H9 (cell line): ENCODE measurements around the gene CCDC180. TPM values are rescaled to one million over a fixed set of nuclear protein-coding genes. Genes with fewer than 3 reads are reported as not detected.

Experiments
- DNase-seq: peaks from one replicate; pipeline ENCODE4 v3.0.0-alpha.2; 2017
- H2AFZ ChIP-seq: one replicate; pipeline ENCODE4 v1.6.1; 2013; ENCODE audit warnings: mild to moderate bottlenecking, low read length, control low read depth, moderate library complexity
- H2AK5ac ChIP-seq: 2 replicates; pipeline ENCODE4 v1.6.1; 2013; ENCODE audit warnings: low read length, control low read depth, mixed read lengths; ENCODE audit not compliant: insufficient read length
- H2BK120ac ChIP-seq: one replicate; pipeline ENCODE4 v1.6.1; 2013; ENCODE audit warnings: low read depth, mild to moderate bottlenecking, low read length, control low read depth, inconsistent platforms; ENCODE audit not compliant: poor library complexity, severe bottlenecking
- H2BK12ac ChIP-seq: 2 replicates; pipeline ENCODE4 v1.6.1; 2013; ENCODE audit warnings: low read length, control low read depth, mixed read lengths, low read depth; ENCODE audit not compliant: insufficient read length
- H2BK15ac ChIP-seq: 2 replicates; pipeline ENCODE4 v1.6.1; 2013; ENCODE audit warnings: low read depth, low read length, control low read depth
- H2BK20ac ChIP-seq: one replicate; pipeline ENCODE4 v1.6.1; 2013; ENCODE audit warnings: low read depth, mild to moderate bottlenecking, low read length, control low read depth, inconsistent platforms; ENCODE audit not compliant: poor library complexity, severe bottlenecking
- H2BK5ac ChIP-seq: 2 replicates; pipeline ENCODE4 v1.6.1; 2013; ENCODE audit warnings: low read length, control low read depth, mixed read lengths; ENCODE audit not compliant: insufficient read length
- H3K14ac ChIP-seq: 2 replicates; pipeline ENCODE4 v1.6.1; 2013; ENCODE audit warnings: low read length, control low read depth; ENCODE audit not compliant: insufficient read depth
- H3K18ac ChIP-seq: 2 replicates; pipeline ENCODE4 v1.6.1; 2013; ENCODE audit warnings: low read depth, mild to moderate bottlenecking, mixed read lengths, low read length, control low read depth; ENCODE audit not compliant: insufficient read length
- H3K23ac ChIP-seq: 2 replicates; pipeline ENCODE4 v1.6.1; 2013; ENCODE audit warnings: low read length, control low read depth, mixed read lengths, low read depth; ENCODE audit not compliant: insufficient read length
- H3K23me2 ChIP-seq: 2 replicates; pipeline ENCODE4 v1.6.1; 2013; ENCODE audit warnings: low read depth, mild to moderate bottlenecking, mixed read lengths, low read length, control low read depth; ENCODE audit not compliant: insufficient read length, poor library complexity, severe bottlenecking
- H3K27ac ChIP-seq: 2 replicates; pipeline ENCODE4 v1.5.1; 2013; ENCODE audit warnings: low read length, control low read depth, mixed read lengths, low read depth; ENCODE audit not compliant: insufficient read length
- H3K27me3 ChIP-seq: 2 replicates; pipeline ENCODE4 v1.6.1; 2013; ENCODE audit warnings: low read length, control low read depth, inconsistent platforms; ENCODE audit not compliant: insufficient read depth
- H3K4ac ChIP-seq: 2 replicates; pipeline ENCODE4 v1.6.1; 2013; ENCODE audit warnings: low read depth, mild to moderate bottlenecking, control low read depth, inconsistent platforms, low read length, moderate library complexity
- H3K4me1 ChIP-seq: 2 replicates; pipeline ENCODE4 v1.6.1; 2013; ENCODE audit warnings: low read length, control low read depth, inconsistent platforms; ENCODE audit not compliant: insufficient read depth
- H3K4me2 ChIP-seq: 2 replicates; pipeline ENCODE4 v1.6.1; 2013; ENCODE audit warnings: low read length, control low read depth, mixed read lengths; ENCODE audit not compliant: insufficient read length, insufficient read depth
- H3K56ac ChIP-seq: 2 replicates; pipeline ENCODE4 v1.6.1; 2013; ENCODE audit warnings: low read depth, mild to moderate bottlenecking, mixed read lengths, low read length, control low read depth; ENCODE audit not compliant: insufficient read length
- H3K79me1 ChIP-seq: 2 replicates; pipeline ENCODE4 v1.6.1; 2013; ENCODE audit warnings: low read depth, mild to moderate bottlenecking, moderate library complexity, low read length, control low read depth, inconsistent platforms; ENCODE audit not compliant: insufficient read depth, poor library complexity, severe bottlenecking
- H3K79me2 ChIP-seq: 2 replicates; pipeline ENCODE4 v1.6.1; 2013; ENCODE audit warnings: low read length, control low read depth, inconsistent platforms; ENCODE audit not compliant: insufficient read depth
- H3K9ac ChIP-seq: 2 replicates; pipeline ENCODE4 v1.6.1; 2013; ENCODE audit warnings: low read length, control low read depth, mixed read lengths; ENCODE audit not compliant: insufficient read length; ENCODE audit errors: extremely low read depth
- H3K9me3 ChIP-seq: one replicate; pipeline ENCODE4 v1.6.1; 2013; ENCODE audit warnings: low read depth, low read length, inconsistent platforms; ENCODE audit not compliant: control insufficient read depth
- H3T11ph ChIP-seq: one replicate; pipeline ENCODE4 v1.6.1; 2013; ENCODE audit warnings: mild to moderate bottlenecking, low read length, control low read depth, inconsistent platforms
- H4K20me1 ChIP-seq: one replicate; pipeline ENCODE4 v1.6.1; 2013; ENCODE audit not compliant: control insufficient read depth, insufficient read length, insufficient read depth
- H4K5ac ChIP-seq: 2 replicates; pipeline ENCODE4 v1.6.1; 2013; ENCODE audit warnings: low read depth, mild to moderate bottlenecking, mixed read lengths, low read length, control low read depth; ENCODE audit not compliant: insufficient read length
- H4K8ac ChIP-seq: replicated peaks from 2 replicates; pipeline ENCODE4 v1.6.1; 2013; ENCODE audit warnings: low read length, control low read depth, mixed read lengths, low read depth; ENCODE audit not compliant: insufficient read length
- H4K91ac ChIP-seq: 2 replicates; pipeline ENCODE4 v1.6.1; 2013; ENCODE audit warnings: low read depth, mild to moderate bottlenecking, moderate library complexity, mixed read lengths, low read length, control low read depth; ENCODE audit not compliant: insufficient read length
- H3K27ac Mint-ChIP-seq, 3 experiments: 2 replicates in 2 of 3; 3 replicates in 1 of 3; pipeline ENCODE4 v1.8.0; 2020 to 2021; ENCODE audit warnings: mixed read lengths in 3 of 3, mild to moderate bottlenecking in 1 of 3, moderate library complexity in 1 of 3
- H3K27me3 Mint-ChIP-seq: 2 replicates; pipeline ENCODE4 v1.8.0; 2021; ENCODE audit warnings: low read depth, mild to moderate bottlenecking, moderate library complexity, mixed read lengths
- H3K36me3 Mint-ChIP-seq, 3 experiments: 2 replicates in 2 of 3; 3 replicates in 1 of 3; pipeline ENCODE4 v1.8.0; 2020 to 2021; ENCODE audit warnings: low read depth in 3 of 3, mixed read lengths in 3 of 3; ENCODE audit not compliant: insufficient read depth in 1 of 3
- H3K4me1 Mint-ChIP-seq, 2 experiments: 2 replicates each; pipeline ENCODE4 v1.8.0; 2020; ENCODE audit warnings: mixed read lengths in 2 of 2
- H3K4me3 Mint-ChIP-seq, 2 experiments: 2 replicates in 1 of 2; 3 replicates in 1 of 2; pipeline ENCODE4 v1.8.0; 2020 to 2021; ENCODE audit warnings: mild to moderate bottlenecking in 2 of 2, mixed read lengths in 2 of 2, moderate library complexity in 1 of 2
- H3K9me3 Mint-ChIP-seq, 2 experiments: 2 replicates in 1 of 2; 3 replicates in 1 of 2; pipeline ENCODE4 v1.8.0; 2020; ENCODE audit warnings: mild to moderate bottlenecking in 2 of 2, mixed read lengths in 2 of 2, moderate library complexity in 1 of 2
- WGBS: extraction: QIAGEN DNeasy Blood & Tissue Kit; methylation state at CpG from one replicate; pipeline ENCODE4 v1.1.7; 2013; ENCODE audit warnings: missing lambda C conversion rate, low lambda C conversion rate, mixed read lengths; ENCODE audit not compliant: insufficient read length; ENCODE audit errors: extremely low coverage; 5-methylcytosine and 5-hydroxymethylcytosine counted together
- total RNA-seq: library from RNA; stranded (reverse); gene quantifications from 2 replicates; pipeline ENCODE4 v1.2.1, GENCODE V29; 2021
- TF ChIP-seq, protein P1 (sequence below): fragments of 200-600 bp; sonication (generic); conservative IDR thresholded peaks from 3 replicates; pipeline ENCODE4 v1.8.0; 2021; ENCODE audit warnings: antibody characterized with exemption, mild to moderate bottlenecking

Gene CCDC180
- total RNA-seq, 1 experiment from 2014 or later, result 5.9 TPM

GRCh38 chr9:97321251-97321650, 13.8 kb downstream of the CCDC180 start:
- H4K5ac ChIP-seq, result no peak overlapping the region
- no peak overlapping the region for H3K9ac ChIP-seq
- no peak overlapping the region for H2BK5ac ChIP-seq
- no peak overlapping the region for H4K91ac ChIP-seq
- no peak overlapping the region for H4K8ac ChIP-seq
- Mint-ChIP-seq H3K9me3 (no peaks in the 10 kb centered on the region), H3K4me3 (no peak overlapping the region), H3K27me3 (no peaks in the 10 kb centered on the region), H3K27ac (no peak overlapping the region), H3K4me1 (peaks cover 0 to 6% of the 10 kb centered on the region in 2 experiments; a peak in 2 of 4 replicates), H3K36me3 (peaks cover 8 to 24% (median 19%) of the 10 kb centered on the region in 3 experiments)
- H3K23me2 ChIP-seq, result no peaks in the 10 kb centered on the region
- H4K20me1 ChIP-seq, result no peaks in the 10 kb centered on the region
- no peak overlapping the region for H3K4ac ChIP-seq
- H3K27ac ChIP-seq, result no peak overlapping the region
- no peak overlapping the region for H3K14ac ChIP-seq
- no peak overlapping the region for H3K23ac ChIP-seq
- H2BK12ac ChIP-seq, result no peak overlapping the region
- no peak overlapping the region for H2AFZ ChIP-seq
- no peaks in the 10 kb centered on the region for H3K79me1 ChIP-seq
- H3K4me1 ChIP-seq, result no peaks in the 10 kb centered on the region
- H2BK120ac ChIP-seq, result no peak overlapping the region
- TF ChIP-seq, protein P1, sequence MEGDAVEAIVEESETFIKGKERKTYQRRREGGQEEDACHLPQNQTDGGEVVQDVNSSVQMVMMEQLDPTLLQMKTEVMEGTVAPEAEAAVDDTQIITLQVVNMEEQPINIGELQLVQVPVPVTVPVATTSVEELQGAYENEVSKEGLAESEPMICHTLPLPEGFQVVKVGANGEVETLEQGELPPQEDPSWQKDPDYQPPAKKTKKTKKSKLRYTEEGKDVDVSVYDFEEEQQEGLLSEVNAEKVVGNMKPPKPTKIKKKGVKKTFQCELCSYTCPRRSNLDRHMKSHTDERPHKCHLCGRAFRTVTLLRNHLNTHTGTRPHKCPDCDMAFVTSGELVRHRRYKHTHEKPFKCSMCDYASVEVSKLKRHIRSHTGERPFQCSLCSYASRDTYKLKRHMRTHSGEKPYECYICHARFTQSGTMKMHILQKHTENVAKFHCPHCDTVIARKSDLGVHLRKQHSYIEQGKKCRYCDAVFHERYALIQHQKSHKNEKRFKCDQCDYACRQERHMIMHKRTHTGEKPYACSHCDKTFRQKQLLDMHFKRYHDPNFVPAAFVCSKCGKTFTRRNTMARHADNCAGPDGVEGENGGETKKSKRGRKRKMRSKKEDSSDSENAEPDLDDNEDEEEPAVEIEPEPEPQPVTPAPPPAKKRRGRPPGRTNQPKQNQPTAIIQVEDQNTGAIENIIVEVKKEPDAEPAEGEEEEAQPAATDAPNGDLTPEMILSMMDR, result no peak
- no peak overlapping the region for H3K4me2 ChIP-seq
- no peak overlapping the region for H2AK5ac ChIP-seq
- no peak for DNase-seq
- H3T11ph ChIP-seq, result no peak overlapping the region
- WGBS, result no CpG with 5 or more reads among the region's 1 CpG
- no peak overlapping the region for H3K18ac ChIP-seq
- H3K79me2 ChIP-seq, result no peaks in the 10 kb centered on the region
- no peak overlapping the region for H2BK15ac ChIP-seq
- no peaks in the 10 kb centered on the region for H3K9me3 ChIP-seq
- no peak overlapping the region for H2BK20ac ChIP-seq
- no peak overlapping the region for H3K56ac ChIP-seq
- H3K27me3 ChIP-seq, result no peaks in the 10 kb centered on the region
